ENCODE measurements around the gene TTC39C. TPM values are rescaled to one million over a fixed set of nuclear protein-coding genes. Genes with fewer than 3 reads are reported as not detected.

Gene TTC39C
- total and polyA plus RNA-seq, 2 of the 8 experiments (the other 6 are each of a cell fraction or from before 2014, with no cell fraction given) = 8.1 to 79.1 TPM

GRCh38 chr18:23983112-23983511 lies 31.4 kb upstream of the TTC39C start (continued):
- TF ChIP-seq TAF1 (IDR thresholded peaks at IDR 0.05; ENCODE audit: low read depth, low read length) (no peak), SAP30 (IDR thresholded peaks at IDR 0.05; ENCODE audit: insufficient read depth, insufficient replicate concordance, low read length) (no peak), E2F6 (IDR thresholded peaks at IDR 0.05) (no peak), USF2 (IDR thresholded peaks at IDR 0.05; ENCODE audit: low read length) (no peak), ATF3 (IDR thresholded peaks at IDR 0.05; ENCODE audit: insufficient read depth, low read depth, low read length) (no peak), PHF8 (conservative IDR thresholded peaks at IDR 0.05; ENCODE audit: low read depth, low read length) (no peak), ATF2 (IDR thresholded peaks at IDR 0.05; ENCODE audit: low read length) (no peak), BRCA1 (IDR thresholded peaks at IDR 0.05; ENCODE audit: low read depth, low read length) (no peak)

Measured in H1 (cell line).